Measurements from ENCODE around the gene LZTS2. TPM values are rescaled to one million over a fixed set of nuclear protein-coding genes. Genes with fewer than 3 reads are reported as not detected.

LZTS2 gene
- total and polyA plus RNA-seq, 4 donors = 2.1 to 10.3 (median 9.5) TPM

- TF ChIP-seq, protein P1, sequence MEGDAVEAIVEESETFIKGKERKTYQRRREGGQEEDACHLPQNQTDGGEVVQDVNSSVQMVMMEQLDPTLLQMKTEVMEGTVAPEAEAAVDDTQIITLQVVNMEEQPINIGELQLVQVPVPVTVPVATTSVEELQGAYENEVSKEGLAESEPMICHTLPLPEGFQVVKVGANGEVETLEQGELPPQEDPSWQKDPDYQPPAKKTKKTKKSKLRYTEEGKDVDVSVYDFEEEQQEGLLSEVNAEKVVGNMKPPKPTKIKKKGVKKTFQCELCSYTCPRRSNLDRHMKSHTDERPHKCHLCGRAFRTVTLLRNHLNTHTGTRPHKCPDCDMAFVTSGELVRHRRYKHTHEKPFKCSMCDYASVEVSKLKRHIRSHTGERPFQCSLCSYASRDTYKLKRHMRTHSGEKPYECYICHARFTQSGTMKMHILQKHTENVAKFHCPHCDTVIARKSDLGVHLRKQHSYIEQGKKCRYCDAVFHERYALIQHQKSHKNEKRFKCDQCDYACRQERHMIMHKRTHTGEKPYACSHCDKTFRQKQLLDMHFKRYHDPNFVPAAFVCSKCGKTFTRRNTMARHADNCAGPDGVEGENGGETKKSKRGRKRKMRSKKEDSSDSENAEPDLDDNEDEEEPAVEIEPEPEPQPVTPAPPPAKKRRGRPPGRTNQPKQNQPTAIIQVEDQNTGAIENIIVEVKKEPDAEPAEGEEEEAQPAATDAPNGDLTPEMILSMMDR (IDR thresholded peaks at IDR 0.05; ENCODE audit: low read depth, low read length, missing input control) = no peak
Observed at GRCh38 chr10:101028446-101029337, 29.1 kb downstream of the LZTS2 start.

GRCh38 chr10:101029520-101030295 is 30.1 kb downstream of the LZTS2 start:
- TF ChIP-seq HNF4G (IDR thresholded peaks at IDR 0.05) = no peak
- no peak for TF ChIP-seq FOXA1 (IDR thresholded peaks at IDR 0.05)
- TF ChIP-seq, protein P2, sequence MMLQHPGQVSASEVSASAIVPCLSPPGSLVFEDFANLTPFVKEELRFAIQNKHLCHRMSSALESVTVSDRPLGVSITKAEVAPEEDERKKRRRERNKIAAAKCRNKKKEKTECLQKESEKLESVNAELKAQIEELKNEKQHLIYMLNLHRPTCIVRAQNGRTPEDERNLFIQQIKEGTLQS (IDR thresholded peaks at IDR 0.05) = no peak
- no peak for TF ChIP-seq EGR1 (IDR thresholded peaks at IDR 0.05; ENCODE audit: low read depth in 2 of 2)
- no peak for TF ChIP-seq JUND (IDR thresholded peaks at IDR 0.05)
- TF ChIP-seq RAD21 (IDR thresholded peaks at IDR 0.05) = no peak
- no peak for TF ChIP-seq HNF4A (conservative IDR thresholded peaks at IDR 0.05)
- TF ChIP-seq NR2F2 (IDR thresholded peaks at IDR 0.05) = no peak
- TF ChIP-seq, protein P3, sequence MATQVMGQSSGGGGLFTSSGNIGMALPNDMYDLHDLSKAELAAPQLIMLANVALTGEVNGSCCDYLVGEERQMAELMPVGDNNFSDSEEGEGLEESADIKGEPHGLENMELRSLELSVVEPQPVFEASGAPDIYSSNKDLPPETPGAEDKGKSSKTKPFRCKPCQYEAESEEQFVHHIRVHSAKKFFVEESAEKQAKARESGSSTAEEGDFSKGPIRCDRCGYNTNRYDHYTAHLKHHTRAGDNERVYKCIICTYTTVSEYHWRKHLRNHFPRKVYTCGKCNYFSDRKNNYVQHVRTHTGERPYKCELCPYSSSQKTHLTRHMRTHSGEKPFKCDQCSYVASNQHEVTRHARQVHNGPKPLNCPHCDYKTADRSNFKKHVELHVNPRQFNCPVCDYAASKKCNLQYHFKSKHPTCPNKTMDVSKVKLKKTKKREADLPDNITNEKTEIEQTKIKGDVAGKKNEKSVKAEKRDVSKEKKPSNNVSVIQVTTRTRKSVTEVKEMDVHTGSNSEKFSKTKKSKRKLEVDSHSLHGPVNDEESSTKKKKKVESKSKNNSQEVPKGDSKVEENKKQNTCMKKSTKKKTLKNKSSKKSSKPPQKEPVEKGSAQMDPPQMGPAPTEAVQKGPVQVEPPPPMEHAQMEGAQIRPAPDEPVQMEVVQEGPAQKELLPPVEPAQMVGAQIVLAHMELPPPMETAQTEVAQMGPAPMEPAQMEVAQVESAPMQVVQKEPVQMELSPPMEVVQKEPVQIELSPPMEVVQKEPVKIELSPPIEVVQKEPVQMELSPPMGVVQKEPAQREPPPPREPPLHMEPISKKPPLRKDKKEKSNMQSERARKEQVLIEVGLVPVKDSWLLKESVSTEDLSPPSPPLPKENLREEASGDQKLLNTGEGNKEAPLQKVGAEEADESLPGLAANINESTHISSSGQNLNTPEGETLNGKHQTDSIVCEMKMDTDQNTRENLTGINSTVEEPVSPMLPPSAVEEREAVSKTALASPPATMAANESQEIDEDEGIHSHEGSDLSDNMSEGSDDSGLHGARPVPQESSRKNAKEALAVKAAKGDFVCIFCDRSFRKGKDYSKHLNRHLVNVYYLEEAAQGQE (IDR thresholded peaks at IDR 0.05) = no peak
- TF ChIP-seq RXRA (IDR thresholded peaks at IDR 0.05) = no peak
- TF ChIP-seq, protein P1 (IDR thresholded peaks at IDR 0.05; ENCODE audit: low read depth, low read length, missing input control) = no peak
- TF ChIP-seq, protein P4, sequence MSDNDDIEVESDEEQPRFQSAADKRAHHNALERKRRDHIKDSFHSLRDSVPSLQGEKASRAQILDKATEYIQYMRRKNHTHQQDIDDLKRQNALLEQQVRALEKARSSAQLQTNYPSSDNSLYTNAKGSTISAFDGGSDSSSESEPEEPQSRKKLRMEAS (IDR thresholded peaks at IDR 0.05) = no peak
- no peak for TF ChIP-seq SP1 (IDR thresholded peaks at IDR 0.05)
- TF ChIP-seq, protein P5, sequence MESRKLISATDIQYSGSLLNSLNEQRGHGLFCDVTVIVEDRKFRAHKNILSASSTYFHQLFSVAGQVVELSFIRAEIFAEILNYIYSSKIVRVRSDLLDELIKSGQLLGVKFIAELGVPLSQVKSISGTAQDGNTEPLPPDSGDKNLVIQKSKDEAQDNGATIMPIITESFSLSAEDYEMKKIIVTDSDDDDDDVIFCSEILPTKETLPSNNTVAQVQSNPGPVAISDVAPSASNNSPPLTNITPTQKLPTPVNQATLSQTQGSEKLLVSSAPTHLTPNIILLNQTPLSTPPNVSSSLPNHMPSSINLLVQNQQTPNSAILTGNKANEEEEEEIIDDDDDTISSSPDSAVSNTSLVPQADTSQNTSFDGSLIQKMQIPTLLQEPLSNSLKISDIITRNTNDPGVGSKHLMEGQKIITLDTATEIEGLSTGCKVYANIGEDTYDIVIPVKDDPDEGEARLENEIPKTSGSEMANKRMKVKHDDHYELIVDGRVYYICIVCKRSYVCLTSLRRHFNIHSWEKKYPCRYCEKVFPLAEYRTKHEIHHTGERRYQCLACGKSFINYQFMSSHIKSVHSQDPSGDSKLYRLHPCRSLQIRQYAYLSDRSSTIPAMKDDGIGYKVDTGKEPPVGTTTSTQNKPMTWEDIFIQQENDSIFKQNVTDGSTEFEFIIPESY (IDR thresholded peaks at IDR 0.05) = no peak
- no peak for TF ChIP-seq GABPA (IDR thresholded peaks at IDR 0.05 in 1 of 2, conservative IDR thresholded peaks at IDR 0.05 in 1 of 2)
- TF ChIP-seq FOXA2 (IDR thresholded peaks at IDR 0.05) = no peak
- no peak for TF ChIP-seq TAF1 (conservative IDR thresholded peaks at IDR 0.05)
- TF ChIP-seq YY1 (IDR thresholded peaks at IDR 0.05) = no peak
- 70% methylated on average over 27 of the region's 27 CpGs for WGBS
- no peaks in the 10 kb centered on the region for H3K27me3 ChIP-seq (ENCODE audit: control insufficient read depth in 4 of 4, insufficient read depth in 4 of 4, low read length in 3 of 4)
- no peak overlapping the region for H3K4me3 ChIP-seq (ENCODE audit: low read depth in 1 of 3, low read length in 3 of 3)
- H3K27ac ChIP-seq (ENCODE audit: low read depth in 1 of 2, low read length in 2 of 2) = no peak overlapping the region
- H3K9me3 ChIP-seq (ENCODE audit: control insufficient read depth in 4 of 4, low read length in 3 of 4) = no peaks in the 10 kb centered on the region
- no peak overlapping the region for H3K9ac ChIP-seq (ENCODE audit: low read depth in 1 of 2, low read length in 2 of 2)
- DNase-seq (ENCODE audit: low spot score) = no peak
- H3K36me3 ChIP-seq (ENCODE audit: control insufficient read depth in 4 of 4, insufficient read depth in 3 of 4, low read depth in 1 of 4, low read length in 3 of 4) = no peaks in the 10 kb centered on the region
- H3K4me1 ChIP-seq (ENCODE audit: control insufficient read depth in 4 of 4, insufficient read depth in 4 of 4, low read length in 3 of 4) = peaks cover 4 to 24% (median 18%) of the 10 kb centered on the region in 4 donors

More at GRCh38 chr10:101028446-101029337, 29.1 kb downstream of the LZTS2 start:
- Histone ChIP-seq H3K27ac (ENCODE audit: low read depth in 1 of 2, low read length in 2 of 2) (no peak overlapping the region), H3K4me1 (ENCODE audit: control insufficient read depth in 4 of 4, insufficient read depth in 4 of 4, low read length in 3 of 4) (peaks cover 4 to 24% (median 18%) of the 10 kb centered on the region in 4 donors), H3K9ac (ENCODE audit: low read depth in 1 of 2, low read length in 2 of 2) (no peak overlapping the region), H3K4me3 (ENCODE audit: low read depth in 1 of 3, low read length in 3 of 3) (no peak overlapping the region), H3K9me3 (ENCODE audit: control insufficient read depth in 4 of 4, low read length in 3 of 4) (no peaks in the 10 kb centered on the region), H3K36me3 (ENCODE audit: control insufficient read depth in 4 of 4, insufficient read depth in 3 of 4, low read depth in 1 of 4, low read length in 3 of 4) (no peaks in the 10 kb centered on the region), H3K27me3 (ENCODE audit: control insufficient read depth in 4 of 4, insufficient read depth in 4 of 4, low read length in 3 of 4) (no peaks in the 10 kb centered on the region)
- WGBS = 69% methylated on average over 7 of the region's 7 CpGs
- DNase-seq (ENCODE audit: low spot score) = no peak
